HG03439 (cell line): ENCODE data around the gene ETV1.

Source experiments
- ATAC-seq: cut with Tn5 transposase; IDR thresholded peaks from one replicate; pipeline ENCODE4 v1.9.1; 2021; ENCODE audit warnings: mild to moderate bottlenecking, moderate library complexity; ENCODE audit not compliant: unreplicated experiment

Gene ETV1

GRCh38 chr7:13987395-13987794, 2.1 kb downstream of the ETV1 start:
- no peak for ATAC-seq

- ATAC-seq: no peak
Observed at GRCh38 chr7:13986208-13986607, 3.3 kb downstream of the ETV1 start.

DNA sequence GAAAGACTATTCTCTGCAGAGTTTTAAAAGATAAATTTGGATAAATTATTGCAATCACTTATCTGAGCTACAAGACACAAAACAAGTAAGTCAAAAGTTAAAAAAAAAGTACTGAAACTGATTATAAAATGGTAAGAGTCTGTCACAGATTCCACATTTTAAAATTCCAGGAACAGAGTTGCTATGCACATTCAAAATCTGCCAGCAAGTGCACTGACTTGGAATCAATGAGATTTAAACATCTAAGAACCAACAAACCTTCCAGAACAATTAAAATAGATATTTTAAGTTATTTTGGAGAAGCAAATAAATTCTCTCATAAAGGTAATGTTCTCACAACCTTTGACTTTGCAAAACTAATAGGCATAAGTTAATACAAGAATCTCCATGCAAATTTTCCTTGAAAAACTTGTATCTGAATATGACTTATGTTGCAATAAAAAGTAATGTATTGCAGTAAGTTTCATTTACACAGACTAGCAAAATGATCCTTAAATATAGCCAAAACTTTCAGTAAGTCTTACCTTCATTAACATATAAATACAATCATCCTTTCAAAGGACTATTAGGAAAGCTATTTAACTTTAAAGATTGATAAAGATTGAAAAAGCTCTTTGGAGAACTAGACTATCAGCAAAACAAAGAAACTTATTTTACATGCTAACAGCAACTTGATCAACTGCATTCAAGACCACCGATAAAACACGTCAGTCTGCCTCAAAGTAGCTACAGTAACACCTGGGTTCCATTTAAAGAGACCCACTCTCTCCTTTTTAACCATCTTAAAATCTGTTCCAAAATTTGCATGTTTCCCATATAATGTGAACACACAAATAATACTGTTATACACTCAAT, 4.4 kb downstream of the ETV1 start:
- ATAC-seq: no peak

DNA sequence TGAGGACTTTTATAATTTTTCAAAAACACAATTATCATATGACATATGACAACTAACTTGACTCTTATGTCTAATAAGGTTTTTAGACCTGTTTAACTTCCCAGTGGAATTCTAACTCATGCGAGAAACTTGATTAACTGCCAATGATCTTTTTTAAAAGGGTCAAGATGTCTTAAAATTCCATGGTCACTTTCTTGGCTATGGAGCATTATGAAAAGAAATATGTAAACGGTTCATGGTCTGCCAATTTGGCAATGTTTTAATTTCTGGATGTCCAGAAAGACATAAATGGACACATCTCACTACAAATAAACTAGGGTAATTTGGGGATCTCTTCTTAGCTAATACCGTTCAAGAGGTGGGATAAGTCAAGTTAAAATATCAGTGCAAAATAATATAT, 5.4 kb downstream of the ETV1 start:
- ATAC-seq: no peak

DNA sequence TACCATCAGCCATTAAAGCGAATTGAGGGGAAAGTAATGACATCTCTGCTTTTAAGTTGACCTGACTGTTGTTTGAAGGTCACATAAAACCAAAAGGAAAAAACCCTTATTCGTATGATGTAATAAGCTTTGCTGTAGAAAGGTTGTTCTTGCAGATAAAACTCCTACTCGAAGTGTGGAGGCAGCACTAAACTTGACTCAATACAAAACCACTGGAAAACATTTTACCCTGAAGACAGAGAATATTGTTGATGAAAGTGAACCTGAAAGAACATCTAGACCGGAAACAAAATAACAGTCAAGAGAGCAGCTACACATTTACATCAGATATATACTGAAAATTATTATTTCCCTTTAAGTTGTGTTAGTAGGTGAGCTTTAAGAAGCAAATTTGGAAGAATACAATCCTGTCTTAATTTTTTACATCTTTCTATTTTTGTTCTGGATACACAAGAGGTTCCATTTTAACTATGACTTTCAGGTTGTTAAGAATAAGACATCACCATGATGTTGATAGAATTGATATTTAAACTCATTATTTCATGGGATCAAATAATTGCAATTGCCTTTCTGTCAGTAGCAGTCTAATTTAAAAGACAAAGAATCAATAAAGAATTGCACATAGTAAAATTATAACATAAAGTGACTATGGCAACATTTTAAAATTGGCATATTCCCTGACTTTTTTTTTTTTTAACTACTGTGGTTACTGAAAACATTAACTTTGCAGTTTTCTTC, 6.4 kb downstream of the ETV1 start:
- no peak for ATAC-seq

- no peak for ATAC-seq
Observed at GRCh38 chr7:13981070-13981469, 8.4 kb downstream of the ETV1 start.

GRCh38 chr7:13980474-13980873, 9.0 kb downstream of the ETV1 start:
- no peak for ATAC-seq

DNA sequence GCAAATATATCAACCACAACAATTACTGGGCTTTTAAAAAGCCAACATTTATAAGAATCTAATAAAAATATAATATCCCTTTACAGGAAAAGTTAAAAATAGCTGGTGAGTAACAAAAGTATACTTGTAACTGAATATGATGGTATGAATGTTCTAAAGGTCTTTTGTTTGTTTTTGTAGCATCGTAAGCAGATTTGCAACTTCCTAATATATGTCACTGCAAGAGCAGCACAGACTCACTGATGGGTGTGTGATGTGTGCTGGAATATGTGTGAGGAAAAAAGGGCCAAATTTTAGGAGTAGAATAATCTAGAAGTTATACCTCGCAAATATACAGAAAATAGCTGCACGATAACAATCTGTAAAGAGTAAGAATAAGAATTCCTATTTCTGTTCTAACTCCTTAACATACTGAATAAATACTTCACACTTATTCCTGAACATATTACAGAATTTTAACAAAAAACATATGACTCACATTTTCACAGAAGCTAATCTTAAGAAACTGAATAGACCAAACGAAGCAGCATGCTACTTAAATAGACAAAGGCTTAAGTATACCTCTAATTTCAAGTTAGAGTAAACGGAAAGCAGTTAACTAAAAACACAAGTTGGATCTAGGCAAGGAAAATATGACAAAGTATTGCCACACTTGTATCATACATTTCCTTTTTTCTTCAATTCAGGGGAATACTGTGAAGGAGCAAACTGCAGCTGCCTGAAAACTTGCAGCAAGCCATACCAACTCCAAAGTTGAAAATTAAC, 9.6 kb downstream of the ETV1 start:
- ATAC-seq: no peak

GRCh38 chr7:13976594-13976993, 12.9 kb downstream of the ETV1 start:
- ATAC-seq: no peak

DNA sequence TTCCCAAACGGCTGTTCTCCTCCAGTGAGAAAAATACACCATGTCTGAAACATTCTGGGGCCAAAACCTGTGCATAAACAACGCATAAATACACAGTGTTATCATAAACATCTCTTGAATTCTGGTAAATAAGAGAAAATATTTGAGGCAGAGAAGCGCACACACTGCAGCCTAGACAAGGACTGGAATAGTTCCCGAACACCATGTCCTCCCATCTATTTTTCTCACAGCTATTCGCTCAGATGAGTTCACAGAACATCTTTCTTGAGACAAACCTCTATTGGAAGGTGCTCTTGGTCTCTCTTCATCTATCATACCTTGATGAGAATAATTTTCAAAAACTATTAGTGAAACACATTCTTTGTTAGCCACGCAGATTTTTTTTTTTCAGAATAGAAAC, 24.4 kb downstream of the ETV1 start:
- ATAC-seq: no peak

DNA sequence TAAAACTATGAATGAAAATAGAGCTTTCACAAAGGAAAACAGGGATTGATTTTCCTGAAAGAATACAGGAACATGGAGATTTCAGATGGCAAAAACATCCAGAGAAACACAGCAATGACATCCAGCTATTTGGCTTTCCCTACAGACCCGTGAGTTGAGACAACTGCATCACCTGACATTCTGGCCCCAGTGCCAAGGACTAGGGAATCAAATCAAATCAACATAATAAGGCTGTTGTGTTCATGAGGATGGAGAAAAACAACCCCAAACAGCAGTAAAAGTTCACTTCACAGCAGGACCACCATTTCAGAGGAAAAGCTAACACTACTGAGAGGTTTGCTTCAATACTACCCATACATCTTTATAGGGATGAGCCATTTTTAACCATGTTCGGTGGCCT, 25.5 kb downstream of the ETV1 start:
- no peak for ATAC-seq

DNA sequence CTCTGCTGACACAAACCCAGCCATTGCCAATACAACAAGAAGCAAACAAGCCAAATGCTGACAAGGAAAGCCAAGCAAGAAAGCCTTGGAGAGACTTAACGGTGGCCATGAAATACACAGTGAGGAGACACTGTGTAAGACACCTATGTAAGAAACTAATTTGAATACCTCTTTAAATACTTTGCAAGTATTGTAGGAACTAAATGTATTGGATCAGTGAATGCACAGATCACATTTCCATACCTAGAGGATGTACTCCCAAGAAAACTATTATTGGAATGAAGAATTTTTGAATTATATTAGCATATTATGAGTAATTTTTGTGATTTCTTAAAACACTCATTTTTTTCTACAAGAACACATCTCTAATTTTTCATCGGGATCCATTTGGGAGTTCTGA, 34.0 kb downstream of the ETV1 start:
- ATAC-seq: no peak

DNA sequence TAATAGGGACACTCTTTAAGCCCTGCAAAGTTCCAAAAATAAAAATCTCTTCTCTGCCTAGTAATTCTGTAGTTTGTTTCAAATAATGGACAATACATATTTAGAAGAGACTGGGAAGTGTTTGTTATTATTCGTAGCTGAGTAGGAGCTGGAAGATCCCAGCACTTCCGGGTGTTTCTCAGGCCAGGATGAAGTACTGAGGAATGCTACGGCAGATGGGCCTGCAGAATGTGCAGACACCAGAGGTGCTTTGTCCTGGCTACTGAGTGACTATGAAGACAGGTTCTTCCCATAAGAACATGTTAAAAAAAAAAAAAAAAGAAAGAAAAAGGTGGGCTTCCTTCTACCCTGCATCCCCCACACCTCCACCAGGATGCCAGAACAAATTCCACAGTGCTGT, 36.1 kb downstream of the ETV1 start:
- ATAC-seq: no peak

GRCh38 chr7:13952921-13953320, 36.5 kb downstream of the ETV1 start:
- ATAC-seq: no peak

DNA sequence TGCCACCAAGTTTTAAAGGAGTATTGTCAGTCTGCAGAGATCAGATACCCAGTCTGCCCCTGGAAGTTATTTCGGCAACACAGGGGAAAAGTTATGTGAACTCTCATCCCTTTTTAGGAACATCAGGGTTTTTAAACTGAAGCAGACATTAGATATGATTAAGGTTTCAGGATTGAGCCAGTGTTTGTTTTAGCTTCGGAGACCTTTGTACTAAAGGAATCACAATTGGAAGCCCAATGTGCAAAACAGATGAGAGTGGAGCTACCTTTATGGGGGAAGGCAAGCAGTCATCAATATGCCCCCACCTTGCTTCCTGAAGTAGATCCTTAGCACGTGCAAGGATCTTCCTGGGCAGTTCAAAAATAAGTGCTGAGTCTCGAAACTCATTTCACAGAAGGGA, 39.5 kb downstream of the ETV1 start:
- ATAC-seq: no peak

DNA sequence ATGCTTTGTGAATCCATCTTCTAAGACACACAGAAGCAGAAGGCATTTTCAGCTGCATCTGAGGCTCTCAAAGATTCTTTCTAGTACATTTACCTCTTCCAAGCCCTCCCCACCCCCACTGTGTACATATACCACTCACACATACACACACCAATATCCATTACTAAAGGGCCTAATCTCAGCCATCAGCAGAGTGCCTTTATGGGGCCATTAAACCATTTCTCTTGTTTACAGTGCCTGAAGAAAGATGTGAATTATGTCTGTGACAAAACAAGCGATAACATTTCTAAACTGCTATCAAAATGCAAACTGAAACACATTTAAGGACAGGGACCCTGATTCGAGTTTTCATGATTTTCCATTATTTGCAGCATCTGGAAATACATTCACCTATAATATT, 40.0 kb downstream of the ETV1 start:
- no peak for ATAC-seq

- no peak for ATAC-seq
Observed at GRCh38 chr7:13948019-13948801, 41.3 kb downstream of the ETV1 start.

- ATAC-seq: no peak
Observed at GRCh38 chr7:13947535-13947934, 41.9 kb downstream of the ETV1 start.

DNA sequence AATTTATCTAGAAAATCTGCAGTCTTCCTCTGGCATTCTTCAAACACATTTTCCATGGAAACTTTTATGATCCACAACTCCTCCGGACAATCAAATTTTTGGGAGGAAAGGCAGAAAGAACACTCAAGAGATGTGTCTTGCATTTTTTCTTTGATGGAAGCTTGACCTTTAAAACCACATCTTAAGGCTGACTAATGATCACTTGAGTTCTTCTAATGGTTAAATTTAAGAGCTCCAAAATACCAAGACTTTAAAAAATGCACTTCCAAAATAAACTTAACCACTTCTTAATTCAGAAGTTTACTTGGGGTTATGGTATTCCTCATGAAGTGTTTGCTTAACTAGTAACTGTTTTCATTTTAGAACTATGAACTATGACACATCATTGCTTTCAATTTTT, 43.3 kb downstream of the ETV1 start:
- ATAC-seq: no peak

GRCh38 chr7:13945670-13946069, 43.8 kb downstream of the ETV1 start:
- ATAC-seq: no peak

DNA sequence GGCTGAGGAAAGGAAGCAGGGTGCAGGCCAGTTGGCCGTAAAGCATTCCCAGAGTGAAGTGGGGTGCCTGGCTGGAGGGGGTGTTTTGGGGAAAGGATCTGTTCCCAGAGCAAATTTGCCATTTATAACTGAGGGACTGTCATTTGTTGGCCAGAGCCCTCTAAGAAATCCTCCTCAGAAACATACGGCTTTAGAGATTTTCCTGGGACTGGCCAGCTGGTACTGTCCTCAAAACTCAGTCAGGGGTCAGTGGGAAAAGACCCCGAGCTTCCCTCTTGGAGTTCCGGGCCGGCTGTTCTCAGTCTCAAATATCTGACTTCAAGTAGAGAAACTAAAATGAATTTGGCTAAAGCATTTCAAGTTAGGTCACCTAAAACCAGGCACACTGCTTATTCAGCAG, 55.9 kb downstream of the ETV1 start:
- ATAC-seq: no peak
